ENCODE measurements around the gene USP11.
A peak's percentile ranks its signal among the peaks of the same experiment; 100 is the strongest.

Gene USP11

GRCh38 chrX:47202877-47203276 is 29.9 kb upstream of the USP11 start:
- no peak for DNase-seq

- DNase-seq: no peak
These were observed 27.8 kb upstream of the USP11 start for GRCh38 chrX:47204970-47205369.

GRCh38 chrX:47206316-47206715 is 26.5 kb upstream of the USP11 start:
- peak in 1 of 56 donors; percentile 6 for DNase-seq

GRCh38 chrX:47208108-47208507 is 24.7 kb upstream of the USP11 start:
- DNase-seq: no peak

- peak in 1 of 56 donors; percentile 1 for DNase-seq
These were observed 23.1 kb upstream of the USP11 start for GRCh38 chrX:47209508-47210238.

GRCh38 chrX:47210661-47211425 is 22.0 kb upstream of the USP11 start:
- no peak for DNase-seq

GRCh38 chrX:47212381-47213293 is 20.2 kb upstream of the USP11 start:
- no peak for DNase-seq

- no peak for DNase-seq
These were observed 18.3 kb upstream of the USP11 start for GRCh38 chrX:47214435-47215077.

- DNase-seq: no peak
These were observed 17.4 kb upstream of the USP11 start for GRCh38 chrX:47215291-47215900.

GRCh38 chrX:47216393-47216925 is 16.4 kb upstream of the USP11 start:
- no peak for DNase-seq

- DNase-seq: peak in 2 of 56 donors; percentile 29 to 37
These were observed 15.5 kb upstream of the USP11 start for GRCh38 chrX:47217121-47217851.

GRCh38 chrX:47217852-47218279 is 14.9 kb upstream of the USP11 start:
- peak; percentile 44 to 97 (median 93) for DNase-seq

GRCh38 chrX:47218280-47218919 is 14.4 kb upstream of the USP11 start, which contains the start of gene CDK16:
TSS of gene CDK16 (plus strand) at chrX:47218681. CDS start at chrX:47223558, 4,877 bp downstream.
- DNase-seq: peak in 54 of 56 donors; percentile 13 to 91 (median 74)

- peak in 11 of 56 donors; percentile 0 to 62 (median 20) for DNase-seq
These were observed 13.6 kb upstream of the USP11 start for GRCh38 chrX:47218920-47219815.

- DNase-seq: peak in 2 of 56 donors; percentile 1 to 6
These were observed 11.1 kb upstream of the USP11 start for GRCh38 chrX:47221756-47222155.

GRCh38 chrX:47222751-47223350 is 10.0 kb upstream of the USP11 start:
- DNase-seq: no peak
